ENCODE data around the gene KPNA6. TPM values are rescaled to one million over a fixed set of nuclear protein-coding genes. Genes with fewer than 3 reads are reported as not detected.

The KPNA6 gene
- total and polyA plus RNA-seq, 9 of the 15 experiments (the other 6 are each of a cell fraction or from before 2014, with no cell fraction given) = 20.1 to 54.6 (median 32.2) TPM

DNA sequence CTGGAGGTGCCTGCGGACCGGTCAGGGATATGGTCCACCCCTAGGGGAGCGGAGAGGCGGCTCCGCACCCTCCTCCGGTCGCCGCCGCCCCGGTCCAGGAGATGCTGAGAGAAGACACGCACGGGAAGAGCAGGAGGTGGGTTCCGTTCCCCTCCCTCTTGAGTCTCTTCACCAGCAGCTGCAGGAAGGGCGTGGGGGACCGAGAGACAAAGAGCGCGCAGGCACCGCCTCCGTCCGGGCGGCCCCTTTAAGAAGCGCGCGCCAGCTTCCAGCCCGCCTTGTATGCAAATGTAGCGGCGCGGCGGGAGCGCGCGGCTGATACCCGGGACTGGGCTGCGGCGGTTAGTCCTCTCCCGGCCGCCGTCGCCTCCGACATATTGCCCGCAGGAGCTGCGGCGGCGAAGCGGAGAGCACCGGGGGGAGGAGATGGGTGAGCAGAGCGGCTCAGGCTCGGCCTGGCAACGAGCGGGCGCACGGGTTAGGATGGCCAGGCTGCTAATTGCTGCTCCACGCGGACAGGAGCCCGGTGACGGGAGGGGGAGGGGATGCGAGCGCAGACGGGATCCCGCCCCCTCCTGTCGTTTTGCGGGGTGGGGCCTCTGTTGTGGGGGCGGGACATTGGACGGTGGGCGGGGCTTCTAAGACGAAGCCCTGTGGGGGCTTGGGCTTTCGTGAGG is 35.1 kb upstream of the KPNA6 start, which contains the start of gene TMEM39B (continued):
- TF ChIP-seq, protein P1, sequence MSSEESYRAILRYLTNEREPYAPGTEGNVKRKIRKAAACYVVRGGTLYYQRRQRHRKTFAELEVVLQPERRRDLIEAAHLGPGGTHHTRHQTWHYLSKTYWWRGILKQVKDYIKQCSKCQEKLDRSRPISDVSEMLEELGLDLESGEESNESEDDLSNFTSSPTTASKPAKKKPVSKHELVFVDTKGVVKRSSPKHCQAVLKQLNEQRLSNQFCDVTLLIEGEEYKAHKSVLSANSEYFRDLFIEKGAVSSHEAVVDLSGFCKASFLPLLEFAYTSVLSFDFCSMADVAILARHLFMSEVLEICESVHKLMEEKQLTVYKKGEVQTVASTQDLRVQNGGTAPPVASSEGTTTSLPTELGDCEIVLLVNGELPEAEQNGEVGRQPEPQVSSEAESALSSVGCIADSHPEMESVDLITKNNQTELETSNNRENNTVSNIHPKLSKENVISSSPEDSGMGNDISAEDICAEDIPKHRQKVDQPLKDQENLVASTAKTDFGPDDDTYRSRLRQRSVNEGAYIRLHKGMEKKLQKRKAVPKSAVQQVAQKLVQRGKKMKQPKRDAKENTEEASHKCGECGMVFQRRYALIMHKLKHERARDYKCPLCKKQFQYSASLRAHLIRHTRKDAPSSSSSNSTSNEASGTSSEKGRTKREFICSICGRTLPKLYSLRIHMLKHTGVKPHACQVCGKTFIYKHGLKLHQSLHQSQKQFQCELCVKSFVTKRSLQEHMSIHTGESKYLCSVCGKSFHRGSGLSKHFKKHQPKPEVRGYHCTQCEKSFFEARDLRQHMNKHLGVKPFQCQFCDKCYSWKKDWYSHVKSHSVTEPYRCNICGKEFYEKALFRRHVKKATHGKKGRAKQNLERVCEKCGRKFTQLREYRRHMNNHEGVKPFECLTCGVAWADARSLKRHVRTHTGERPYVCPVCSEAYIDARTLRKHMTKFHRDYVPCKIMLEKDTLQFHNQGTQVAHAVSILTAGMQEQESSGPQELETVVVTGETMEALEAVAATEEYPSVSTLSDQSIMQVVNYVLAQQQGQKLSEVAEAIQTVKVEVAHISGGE (CRISPR knock-in tag; IDR thresholded peaks at IDR 0.05) = peak in 2 of 3 experiments; percentile 54 to 84; a peak in 4 of 6 replicates
- TF ChIP-seq TBL1XR1 (IDR thresholded peaks at IDR 0.05; ENCODE audit: low read length in 2 of 2) = 0 out of 4 replicates have a peak, but pooled peaks of 1 of the 2 experiments have one; percentile 28
- TF ChIP-seq, protein P2, sequence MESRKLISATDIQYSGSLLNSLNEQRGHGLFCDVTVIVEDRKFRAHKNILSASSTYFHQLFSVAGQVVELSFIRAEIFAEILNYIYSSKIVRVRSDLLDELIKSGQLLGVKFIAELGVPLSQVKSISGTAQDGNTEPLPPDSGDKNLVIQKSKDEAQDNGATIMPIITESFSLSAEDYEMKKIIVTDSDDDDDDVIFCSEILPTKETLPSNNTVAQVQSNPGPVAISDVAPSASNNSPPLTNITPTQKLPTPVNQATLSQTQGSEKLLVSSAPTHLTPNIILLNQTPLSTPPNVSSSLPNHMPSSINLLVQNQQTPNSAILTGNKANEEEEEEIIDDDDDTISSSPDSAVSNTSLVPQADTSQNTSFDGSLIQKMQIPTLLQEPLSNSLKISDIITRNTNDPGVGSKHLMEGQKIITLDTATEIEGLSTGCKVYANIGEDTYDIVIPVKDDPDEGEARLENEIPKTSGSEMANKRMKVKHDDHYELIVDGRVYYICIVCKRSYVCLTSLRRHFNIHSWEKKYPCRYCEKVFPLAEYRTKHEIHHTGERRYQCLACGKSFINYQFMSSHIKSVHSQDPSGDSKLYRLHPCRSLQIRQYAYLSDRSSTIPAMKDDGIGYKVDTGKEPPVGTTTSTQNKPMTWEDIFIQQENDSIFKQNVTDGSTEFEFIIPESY (CRISPR knock-in tag; IDR thresholded peaks at IDR 0.05) = peak; percentile 65
- no peak; the same call in 1 of the 2 replicates for TF ChIP-seq ZNF165 (CRISPR knock-in tag; IDR thresholded peaks at IDR 0.05; ENCODE audit: borderline replicate concordance)
- peak in 1 of 2 experiments; percentile 76; a peak in 2 of 4 replicates for TF ChIP-seq TEAD1 (CRISPR knock-in tag; IDR thresholded peaks at IDR 0.05)
- peak; percentile 92 for TF ChIP-seq FUS (optimal IDR thresholded peaks at IDR 0.05; ENCODE audit: low read depth, low read length)
- no peak for TF ChIP-seq HMG20B (CRISPR knock-in tag; IDR thresholded peaks at IDR 0.05)
- no peak for TF ChIP-seq SAFB (IDR thresholded peaks at IDR 0.05; ENCODE audit: borderline replicate concordance, low read depth, low read length)
- TF ChIP-seq, protein P3, sequence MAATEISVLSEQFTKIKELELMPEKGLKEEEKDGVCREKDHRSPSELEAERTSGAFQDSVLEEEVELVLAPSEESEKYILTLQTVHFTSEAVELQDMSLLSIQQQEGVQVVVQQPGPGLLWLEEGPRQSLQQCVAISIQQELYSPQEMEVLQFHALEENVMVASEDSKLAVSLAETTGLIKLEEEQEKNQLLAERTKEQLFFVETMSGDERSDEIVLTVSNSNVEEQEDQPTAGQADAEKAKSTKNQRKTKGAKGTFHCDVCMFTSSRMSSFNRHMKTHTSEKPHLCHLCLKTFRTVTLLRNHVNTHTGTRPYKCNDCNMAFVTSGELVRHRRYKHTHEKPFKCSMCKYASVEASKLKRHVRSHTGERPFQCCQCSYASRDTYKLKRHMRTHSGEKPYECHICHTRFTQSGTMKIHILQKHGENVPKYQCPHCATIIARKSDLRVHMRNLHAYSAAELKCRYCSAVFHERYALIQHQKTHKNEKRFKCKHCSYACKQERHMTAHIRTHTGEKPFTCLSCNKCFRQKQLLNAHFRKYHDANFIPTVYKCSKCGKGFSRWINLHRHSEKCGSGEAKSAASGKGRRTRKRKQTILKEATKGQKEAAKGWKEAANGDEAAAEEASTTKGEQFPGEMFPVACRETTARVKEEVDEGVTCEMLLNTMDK (IDR thresholded peaks at IDR 0.05; ENCODE audit: borderline replicate concordance, insufficient read depth, low read depth, low read length, poor library complexity, severe bottlenecking) = peak; percentile 14
- peak; percentile 74 for TF ChIP-seq L3MBTL2 (IDR thresholded peaks at IDR 0.05)
- no peak for TF ChIP-seq SNRNP70 (optimal IDR thresholded peaks at IDR 0.05; ENCODE audit: low read depth, low read length)
- no peak; the same call in 1 of the 2 replicates for TF ChIP-seq ZNF384 (IDR thresholded peaks at IDR 0.05; ENCODE audit: low read depth, low read length)
- 0 out of 2 replicates have a peak, but pooled peaks have one; percentile 7 for TF ChIP-seq LARP7 (IDR thresholded peaks at IDR 0.05)
- TF ChIP-seq, protein P4, sequence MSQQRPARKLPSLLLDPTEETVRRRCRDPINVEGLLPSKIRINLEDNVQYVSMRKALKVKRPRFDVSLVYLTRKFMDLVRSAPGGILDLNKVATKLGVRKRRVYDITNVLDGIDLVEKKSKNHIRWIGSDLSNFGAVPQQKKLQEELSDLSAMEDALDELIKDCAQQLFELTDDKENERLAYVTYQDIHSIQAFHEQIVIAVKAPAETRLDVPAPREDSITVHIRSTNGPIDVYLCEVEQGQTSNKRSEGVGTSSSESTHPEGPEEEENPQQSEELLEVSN (IDR thresholded peaks at IDR 0.05; ENCODE audit: borderline replicate concordance in 1 of 2, extremely low read depth in 1 of 2, insufficient read depth in 1 of 2, insufficient read length in 1 of 2, low read depth in 1 of 2, low read length in 1 of 2, poor library complexity in 1 of 2, severe bottlenecking in 1 of 2) = peak; percentile 32 to 44
- TF ChIP-seq, protein P5, sequence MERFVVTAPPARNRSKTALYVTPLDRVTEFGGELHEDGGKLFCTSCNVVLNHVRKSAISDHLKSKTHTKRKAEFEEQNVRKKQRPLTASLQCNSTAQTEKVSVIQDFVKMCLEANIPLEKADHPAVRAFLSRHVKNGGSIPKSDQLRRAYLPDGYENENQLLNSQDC (CRISPR knock-in tag; IDR thresholded peaks at IDR 0.05) = peak; percentile 50; the same call in 1 of the 2 replicates
- peak; percentile 54 for TF ChIP-seq TAF1 (IDR thresholded peaks at IDR 0.05; ENCODE audit: control insufficient read depth, extremely low read depth, insufficient read depth, low read length, severe bottlenecking)
- TF ChIP-seq DPF2 (IDR thresholded peaks at IDR 0.05) = peak; percentile 53; the same call in 1 of the 2 replicates
